Upper lobe of left lung (tissue), 4 donors: ENCODE data around the gene OCSTAMP.

Experiments
- CTCF ChIP-seq, 6 experiments: fragments of 450-650 bp in 4 of 6; fragments of 200-600 bp in 2 of 6; sonication (generic) in 2 of 6; IDR thresholded peaks; one replicate each; pipeline ENCODE4 v1.5.1; 2016 to 2019; ENCODE audit warnings: antibody characterized with exemption in 6 of 6
- EP300 ChIP-seq, 4 donors: sonication (generic); formaldehyde crosslinking; IDR thresholded peaks; one replicate each; pipeline ENCODE4 v1.5.1; 2017; ENCODE audit warnings: antibody characterized with exemption in 4 of 4, control low read depth in 2 of 4
- POLR2A ChIP-seq, 4 donors: fragments of 450-650 bp; IDR thresholded peaks; one replicate each; pipeline ENCODE4 v1.5.1; 2016 to 2017; ENCODE audit warnings: antibody characterized with exemption in 4 of 4, mild to moderate bottlenecking in 2 of 4

DNA sequence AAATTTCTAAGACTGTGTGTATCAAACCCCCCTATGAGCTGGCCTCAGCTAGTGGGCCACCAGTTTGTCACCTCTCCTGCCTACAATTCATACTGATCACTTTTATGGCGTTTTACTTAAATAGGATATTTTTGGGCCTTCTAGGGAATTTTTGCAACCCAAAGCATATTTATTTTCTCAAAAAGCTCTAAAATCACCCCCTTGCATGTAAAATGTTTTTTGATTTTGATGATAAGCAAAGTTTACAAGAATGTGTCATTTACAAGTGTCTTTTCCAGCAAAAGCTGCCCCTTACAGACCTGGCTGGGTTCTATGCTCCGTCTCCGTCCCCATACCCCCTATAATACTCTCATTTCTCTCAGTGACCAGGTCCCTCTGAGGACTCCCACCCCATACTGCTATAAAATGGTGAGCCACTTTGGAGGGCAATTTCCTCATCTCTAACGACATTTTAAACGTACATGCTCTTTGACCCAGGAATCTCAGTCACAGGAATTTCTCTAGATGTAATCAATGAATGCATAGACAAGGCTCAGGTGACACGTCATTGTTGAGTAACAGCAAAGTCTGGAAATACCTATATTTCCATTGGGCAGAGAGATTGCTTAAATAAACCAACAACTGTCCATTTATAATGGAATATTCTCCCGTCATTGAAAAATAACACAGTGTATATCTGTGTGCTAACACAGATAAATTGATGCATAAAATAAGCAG is 13.9 kb upstream of the OCSTAMP start:
- TF ChIP-seq CTCF (IDR thresholded peaks at IDR 0.05) (no peak), EP300 (IDR thresholded peaks at IDR 0.05) (no peak), POLR2A (IDR thresholded peaks at IDR 0.05) (no peak)
